Measurements from ENCODE around the gene PLEKHG4B.
A peak's percentile ranks its signal among the peaks of the same experiment; 100 is the strongest.
"Not testable (repeated sequence)": the region's sequence is repeated elsewhere in the genome, so short reads cannot be mapped to it uniquely, and the experiment has no call there.

Gene PLEKHG4B

GRCh38 chr5:91556-92263 lies at the start of gene PLEKHG4B:
Gene PLEKHG4B (plus strand): TSS chr5:92168. CDS start chr5:92232, 64 bp downstream.
- peak; percentile 79 for DNase-seq

GRCh38 chr5:42250-42649 lies 49.7 kb upstream of the PLEKHG4B start:
- no peak for DNase-seq

- DNase-seq, result no peak
Observed at GRCh38 chr5:48192-48591, 43.8 kb upstream of the PLEKHG4B start.

GRCh38 chr5:49530-49929 lies 42.4 kb upstream of the PLEKHG4B start:
- DNase-seq, result not testable (repeated sequence)

GRCh38 chr5:49953-50544 lies 41.9 kb upstream of the PLEKHG4B start:
- no peak for DNase-seq

GRCh38 chr5:50724-51499 lies 41.1 kb upstream of the PLEKHG4B start:
- no peak for DNase-seq

GRCh38 chr5:51500-51823 lies 40.5 kb upstream of the PLEKHG4B start:
- no peak for DNase-seq

GRCh38 chr5:53381-54174 lies 38.4 kb upstream of the PLEKHG4B start:
- peak; percentile 59 for DNase-seq

GRCh38 chr5:54175-54730 lies 37.7 kb upstream of the PLEKHG4B start:
- no peak for DNase-seq

- no peak for DNase-seq
Observed at GRCh38 chr5:54876-55569, 36.9 kb upstream of the PLEKHG4B start.

GRCh38 chr5:56561-57290 lies 35.2 kb upstream of the PLEKHG4B start:
- DNase-seq, result no peak

GRCh38 chr5:60250-60649 lies 31.7 kb upstream of the PLEKHG4B start:
- not testable (repeated sequence) for DNase-seq

GRCh38 chr5:70440-70839 lies 21.5 kb upstream of the PLEKHG4B start:
- DNase-seq, result no peak

GRCh38 chr5:72316-73180 lies 19.4 kb upstream of the PLEKHG4B start:
- DNase-seq, result not testable (repeated sequence)

- DNase-seq, result not testable (repeated sequence)
Observed at GRCh38 chr5:73181-73447, 18.9 kb upstream of the PLEKHG4B start.

- no peak for DNase-seq
Observed at GRCh38 chr5:73768-74502, 18.0 kb upstream of the PLEKHG4B start.

GRCh38 chr5:74503-75109 lies 17.4 kb upstream of the PLEKHG4B start:
- no peak for DNase-seq

- DNase-seq, result no peak
Observed at GRCh38 chr5:75331-76320, 16.3 kb upstream of the PLEKHG4B start.
